IMR-90 (cell line): Measurements from ENCODE around the gene NOS3. TPM values are rescaled to one million over a fixed set of nuclear protein-coding genes. Genes with fewer than 3 reads are reported as not detected.

Source experiments
- ATAC-seq: fragments of 200-7000 bp; cut with Tn5 transposase; 2 replicates; pipeline ENCODE4 v1.9.1; 2020; ENCODE audit warnings: low read depth, mild to moderate bottlenecking, moderate library complexity
- BruUV-seq: library from RNA; stranded (reverse); fragments of 400-500 nt; replicated peaks from 2 replicates; lab custom pipeline; 2021; lab: Mats Ljungman, UMichigan
- CTCF ChIA-PET: fragments of 300-600 bp; formaldehyde crosslinking; extraction: SDS; loops from one replicate; lab custom pipeline; 2021; ENCODE audit warnings: antibody characterized with exemption; lab: Yijun Ruan, JAX
- POLR2A ChIA-PET: fragments of 300-600 bp; sonication (Branson Sonifier 250); formaldehyde crosslinking; loops from one replicate; lab custom pipeline; 2022; ENCODE audit warnings: antibody characterized with exemption; ENCODE audit not compliant: unreplicated experiment; lab: Charles Lee
- DNase-seq: peaks from one replicate; pipeline ENCODE4 v3.0.0; 2013
- H2AFZ ChIP-seq: replicated peaks from 2 replicates; pipeline ENCODE3; 2013; ENCODE audit warnings: low read length, mild to moderate bottlenecking; ENCODE audit not compliant: poor library complexity
- H2AK5ac ChIP-seq: 2 replicates; pipeline ENCODE4 v1.6.1; 2013; ENCODE audit warnings: low read depth, low read length, inconsistent platforms
- H2AK9ac ChIP-seq: replicated peaks from 2 replicates; pipeline ENCODE3; 2013; ENCODE audit warnings: mild to moderate bottlenecking, low read depth, low read length, moderate library complexity; ENCODE audit not compliant: poor library complexity
- H2BK120ac ChIP-seq: 2 replicates; pipeline ENCODE4 v1.6.1; 2013; ENCODE audit warnings: low read depth, low read length, inconsistent platforms
- H2BK15ac ChIP-seq: 3 replicates; pipeline ENCODE4 v1.6.1; 2013; ENCODE audit warnings: low read depth, low read length, inconsistent platforms
- H2BK20ac ChIP-seq: 2 replicates; pipeline ENCODE4 v1.6.1; 2013; ENCODE audit warnings: low read depth, mild to moderate bottlenecking, inconsistent platforms, low read length, moderate library complexity
- H2BK5ac ChIP-seq: 2 replicates; pipeline ENCODE4 v1.6.1; 2013; ENCODE audit warnings: mild to moderate bottlenecking, low read depth, low read length, inconsistent platforms; ENCODE audit not compliant: poor library complexity, severe bottlenecking
- H3K14ac ChIP-seq: replicated peaks from 2 replicates; pipeline ENCODE4 v1.6.1; 2013; ENCODE audit warnings: low read depth, low read length, inconsistent platforms
- H3K18ac ChIP-seq: 2 replicates; pipeline ENCODE4 v1.6.1; 2013; ENCODE audit warnings: low read depth, low read length, control low read depth
- H3K23ac ChIP-seq: 2 replicates; pipeline ENCODE4 v1.6.1; 2013; ENCODE audit warnings: low read depth, low read length, inconsistent platforms
- H3K27ac ChIP-seq: 2 replicates; pipeline ENCODE4 v1.5.1; 2013; ENCODE audit warnings: mild to moderate bottlenecking, control low read depth, low read length; ENCODE audit not compliant: insufficient read depth
- H3K27me3 ChIP-seq: 2 replicates; pipeline ENCODE4 v1.6.1; 2013; ENCODE audit warnings: low read length; ENCODE audit not compliant: control insufficient read depth, insufficient read depth
- H3K36me3 ChIP-seq: 2 replicates; pipeline ENCODE4 v1.6.1; 2013; ENCODE audit warnings: low read length, mixed read lengths; ENCODE audit not compliant: control insufficient read depth, insufficient read depth
- H3K4ac ChIP-seq: 2 replicates; pipeline ENCODE4 v1.6.1; 2013; ENCODE audit warnings: low read depth, low read length, inconsistent platforms
- H3K4me1 ChIP-seq: 2 replicates; pipeline ENCODE4 v1.6.1; 2013; ENCODE audit warnings: low read length, mixed read lengths; ENCODE audit not compliant: control insufficient read depth, insufficient read depth
- H3K4me2 ChIP-seq: 2 replicates; pipeline ENCODE4 v1.6.1; 2013; ENCODE audit warnings: low read depth, mild to moderate bottlenecking, control low read depth, low read length, moderate library complexity
- H3K4me3 ChIP-seq: 2 replicates; pipeline ENCODE4 v1.5.1; 2013; ENCODE audit warnings: low read depth, mild to moderate bottlenecking, control low read depth, low read length, moderate library complexity; ENCODE audit not compliant: insufficient read depth
- H3K56ac ChIP-seq: 2 replicates; pipeline ENCODE4 v1.6.1; 2013; ENCODE audit warnings: low read length, inconsistent platforms; ENCODE audit not compliant: insufficient read depth; ENCODE audit errors: extremely low read depth
- H3K79me1 ChIP-seq, 2 experiments: 2 replicates each; pipeline ENCODE4 v1.6.1; 2013; ENCODE audit warnings: low read length in 2 of 2, inconsistent platforms in 1 of 2, low read depth in 1 of 2
- H3K9ac ChIP-seq: 2 replicates; pipeline ENCODE4 v1.6.1; 2013; ENCODE audit warnings: low read depth, low read length, control low read depth
- H3K9me1 ChIP-seq: 2 replicates; pipeline ENCODE4 v1.6.1; 2013; ENCODE audit warnings: low read length, inconsistent platforms; ENCODE audit not compliant: insufficient read depth
- H3K9me3 ChIP-seq: 2 replicates; pipeline ENCODE4 v1.6.1; 2013; ENCODE audit warnings: low read length; ENCODE audit not compliant: control insufficient read depth, insufficient read depth
- H4K20me1 ChIP-seq: 2 replicates; pipeline ENCODE4 v1.6.1; 2013; ENCODE audit warnings: low read length, inconsistent platforms; ENCODE audit not compliant: insufficient read depth
- H4K5ac ChIP-seq: 2 replicates; pipeline ENCODE4 v1.6.1; 2013; ENCODE audit warnings: mild to moderate bottlenecking, low read depth, low read length, control low read depth
- H4K8ac ChIP-seq, 2 experiments: 2 replicates each; pipeline ENCODE4 v1.6.1; 2013; ENCODE audit warnings: low read depth in 2 of 2, low read length in 2 of 2, control low read depth in 1 of 2, inconsistent platforms in 1 of 2
- H4K91ac ChIP-seq: 2 replicates; pipeline ENCODE4 v1.6.1; 2013; ENCODE audit warnings: low read depth, low read length, inconsistent platforms; ENCODE audit not compliant: insufficient read depth
- BHLHE40 ChIP-seq: fragments of 150-350 bp; IDR thresholded peaks from 2 replicates; pipeline ENCODE4 v1.6.1; 2016; ENCODE audit warnings: mild to moderate bottlenecking, low read depth, low read length
- CHD1 ChIP-seq: IDR thresholded peaks from 2 replicates; pipeline ENCODE4 v1.6.1; 2012; ENCODE audit warnings: low read depth, low read length, improper control_type of control experiment
- CTCF ChIP-seq: conservative IDR thresholded peaks from 2 replicates; pipeline ENCODE4 v1.5.1; 2012; ENCODE audit warnings: mild to moderate bottlenecking, low read depth, low read length, improper control_type of control experiment
- FOS ChIP-seq: fragments of 150-350 bp; IDR thresholded peaks from 2 replicates; pipeline ENCODE4 v1.6.1; 2016; ENCODE audit warnings: low read depth, low read length
- MAFK ChIP-seq: IDR thresholded peaks from 2 replicates; pipeline ENCODE4 v1.6.1; 2012; ENCODE audit warnings: low read depth, low read length, improper control_type of control experiment
- NFE2L2 ChIP-seq: fragments of 150-350 bp; IDR thresholded peaks from 2 replicates; pipeline ENCODE4 v1.6.1; 2016; ENCODE audit warnings: low read depth, mild to moderate bottlenecking, low read length
- RFX5 ChIP-seq: IDR thresholded peaks from 2 replicates; pipeline ENCODE4 v1.8.0; 2012; ENCODE audit warnings: low read depth, mild to moderate bottlenecking, low read length, moderate library complexity
- USF2 ChIP-seq: fragments of 150-350 bp; IDR thresholded peaks from 2 replicates; pipeline ENCODE4 v1.6.1; 2017; ENCODE audit warnings: mild to moderate bottlenecking, antibody characterized with exemption, low read length, low read depth
- WGBS, 2 experiments: methylation state at CpG; one replicate each; pipeline versions ENCODE4 v1.1.5 to v1.1.7; 2013; ENCODE audit warnings: missing lambda C conversion rate in 2 of 2; ENCODE audit not compliant: insufficient read length in 1 of 2; ENCODE audit errors: extremely low coverage in 2 of 2; 5-methylcytosine and 5-hydroxymethylcytosine counted together
- dilution Hi-C: fragments of 300-500 bp; cut with HindIII; formaldehyde crosslinking; loops from one replicate; pipeline ENCODE4 v1.14.3; 2018; ENCODE audit warnings: low sequenced_read_pairs; ENCODE audit not compliant: unreplicated experiment
- in situ Hi-C: fragments of 300-500 bp; cut with MboI; formaldehyde crosslinking; loops from 3 replicates; pipeline ENCODE4 v1.14.3; 2019; ENCODE audit warnings: low sequenced_read_pairs, inconsistent platforms, mixed read lengths
- intact Hi-C: fragments of 100-400 bp; cut with micrococcal nuclease; formaldehyde crosslinking; loops from 2 replicates; pipeline ENCODE4 v1.10.0; 2022
- polyA plus RNA-seq, 3 experiments: library from polyadenylated mRNA; depleted of rRNA; stranded (reverse); fragments of >200 nt; gene quantifications; 2 replicates each; pipeline ENCODE4 v1.2.3, GENCODE V29; 2012; ENCODE audit warnings: low replicate concordance in 1 of 3
- total RNA-seq: library from RNA; depleted of rRNA; stranded (reverse); fragments of >200 nt; gene quantifications from 2 replicates; pipeline ENCODE4 v1.2.3, GENCODE V29; 2012

NOS3 gene
- total and polyA plus RNA-seq, 2 of the 4 experiments (the other 2 are of a cell fraction), result 0.72 to 2.0 TPM

GRCh38 chr7:150951521-150951920 lies 39.3 kb upstream of the NOS3 start:
- DNase-seq (no peak), ATAC-seq (no peak)
- Histone ChIP-seq H4K8ac (no peak overlapping the region), H2BK120ac (no peak overlapping the region), H4K20me1 (no peaks in the 10 kb centered on the region; the same call in 1 of the 2 replicates), H3K79me1 (no peaks in the 10 kb centered on the region), H3K23ac (no peak overlapping the region), H2BK5ac (no peak overlapping the region), H3K27me3 (no peaks in the 10 kb centered on the region), H3K56ac (no peak overlapping the region), H3K27ac (no peak overlapping the region), H3K14ac (no peak overlapping the region), H4K91ac (no peak overlapping the region), H3K9me3 (no peaks in the 10 kb centered on the region), H3K36me3 (peaks cover 12% of the 10 kb centered on the region; the same call in 1 of the 2 replicates), H3K4me2 (no peak overlapping the region), H2AK9ac (no peak overlapping the region), H3K9ac (no peak overlapping the region), H3K4me3 (no peak overlapping the region), H3K9me1 (no peaks in the 10 kb centered on the region), H2BK20ac (no peak overlapping the region), H2AK5ac (no peak overlapping the region), H3K4ac (no peak overlapping the region), H3K18ac (no peak overlapping the region), H3K4me1 (peaks cover 11% of the 10 kb centered on the region; the same call in 1 of the 2 replicates), H2BK15ac (no peak overlapping the region), H2AFZ (no peak overlapping the region), H4K5ac (no peak overlapping the region)
- ChIA-PET POLR2A (no interaction called here), CTCF (no interaction called here)
- TF ChIP-seq MAFK (no peak), CTCF (no peak), NFE2L2 (no peak), RFX5 (no peak), FOS (no peak), BHLHE40 (no peak), CHD1 (no peak), USF2 (no peak)
- dilution Hi-C loops, result no loop called here
- 96% methylated on average over 24 of the region's 28 CpGs; no CpG with 5 or more reads in 1 of the 2 experiments for WGBS, 2 experiments
- intact Hi-C loops, result no loop called here
- BruUV-seq, result no TSS peak
- in situ Hi-C loops, result no loop called here
